WTC11 (cell line): ENCODE data around the gene FAM204A.

ENCODE experiments used
- CREM ChIP-seq: sonication (generic); formaldehyde crosslinking; IDR thresholded peaks from 2 replicates; pipeline ENCODE4 v1.8.1; 2022; ENCODE audit warnings: mild to moderate bottlenecking, missing genetic modification reagents, moderate library complexity
- CTCF ChIP-seq: fragments of 200-600 bp; IDR thresholded peaks from 2 replicates; pipeline ENCODE4 v1.8.0; 2022; ENCODE audit warnings: antibody characterized with exemption

GRCh38 chr10:118339111-118339510 lies 3.0 kb downstream of the FAM204A start:
- TF ChIP-seq CREM: no peak
- no peak for TF ChIP-seq CTCF
